IPS-NIHi7 (cell line): Measurements from ENCODE around the gene CMSS1.

Experiments used
- DNase-seq: peaks from one replicate; pipeline ENCODE4 v3.0.0; 2012; ENCODE audit warnings: mixed read lengths; ENCODE audit errors: extremely low spot score

The CMSS1 gene

DNA sequence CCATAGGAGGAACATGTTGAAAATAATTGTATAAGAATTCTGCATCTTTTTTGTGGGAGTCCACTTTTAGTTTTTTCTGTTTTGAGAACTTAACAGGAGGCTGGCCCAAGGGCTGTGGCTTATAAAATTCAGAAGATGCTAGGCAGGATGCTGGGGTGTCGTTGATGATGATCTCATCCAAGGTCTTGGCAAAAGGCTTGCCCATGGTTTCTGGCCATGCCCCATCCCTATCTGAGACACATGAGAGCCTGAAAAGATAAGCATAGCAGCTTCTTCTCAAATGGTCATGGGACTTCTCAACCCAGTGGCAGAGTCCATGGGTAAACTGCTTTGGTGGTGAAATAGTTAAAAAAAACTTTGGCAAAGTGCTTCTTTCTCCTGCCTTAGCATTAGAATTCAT, 35.2 kb downstream of the CMSS1 start:
- DNase-seq: no peak

DNA sequence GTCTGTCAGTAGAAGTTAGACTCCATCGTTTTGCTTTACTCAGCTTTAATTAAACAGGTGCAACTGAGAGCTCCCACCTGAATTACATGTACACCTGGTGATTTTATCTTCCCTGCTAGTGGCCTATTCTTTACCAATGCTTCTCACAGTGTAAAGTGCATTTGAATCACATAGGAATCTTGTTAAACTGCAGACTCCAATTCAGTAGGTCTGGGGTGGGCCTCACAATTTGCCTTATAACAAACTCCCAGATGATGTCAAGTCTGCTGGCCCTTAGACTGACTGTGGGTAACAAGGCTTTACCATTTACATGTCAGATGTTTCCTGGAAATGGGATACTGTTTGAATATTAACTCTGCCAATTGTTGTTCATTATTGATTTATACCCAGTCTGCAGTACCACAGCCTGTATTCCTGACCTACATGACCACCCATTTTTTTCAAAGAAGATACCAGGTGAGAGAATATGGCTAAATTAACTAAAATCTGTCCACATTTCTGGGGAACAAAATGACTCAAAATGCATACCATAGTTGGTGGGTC, 37.2 kb downstream of the CMSS1 start:
- DNase-seq: no peak

DNA sequence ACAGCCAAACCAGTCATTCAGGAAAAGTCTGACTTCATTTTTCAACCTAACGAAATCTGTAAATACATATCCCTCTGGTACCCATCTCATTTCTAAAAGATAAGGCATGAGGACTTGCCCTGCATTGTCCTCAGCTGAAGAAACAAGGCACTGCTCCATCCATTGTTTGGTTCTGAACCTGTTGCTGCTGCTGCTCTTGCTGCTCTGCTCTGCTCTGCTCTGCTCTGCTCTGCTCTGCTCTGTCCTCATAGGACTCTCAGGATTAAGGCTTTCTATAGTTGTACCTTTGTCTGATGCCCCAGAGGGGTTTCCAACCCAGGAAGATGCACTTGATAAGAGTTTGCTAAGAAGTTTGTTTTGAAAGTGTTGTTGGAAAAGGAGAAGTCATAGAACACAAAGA, 38.2 kb downstream of the CMSS1 start:
- no peak for DNase-seq

DNA sequence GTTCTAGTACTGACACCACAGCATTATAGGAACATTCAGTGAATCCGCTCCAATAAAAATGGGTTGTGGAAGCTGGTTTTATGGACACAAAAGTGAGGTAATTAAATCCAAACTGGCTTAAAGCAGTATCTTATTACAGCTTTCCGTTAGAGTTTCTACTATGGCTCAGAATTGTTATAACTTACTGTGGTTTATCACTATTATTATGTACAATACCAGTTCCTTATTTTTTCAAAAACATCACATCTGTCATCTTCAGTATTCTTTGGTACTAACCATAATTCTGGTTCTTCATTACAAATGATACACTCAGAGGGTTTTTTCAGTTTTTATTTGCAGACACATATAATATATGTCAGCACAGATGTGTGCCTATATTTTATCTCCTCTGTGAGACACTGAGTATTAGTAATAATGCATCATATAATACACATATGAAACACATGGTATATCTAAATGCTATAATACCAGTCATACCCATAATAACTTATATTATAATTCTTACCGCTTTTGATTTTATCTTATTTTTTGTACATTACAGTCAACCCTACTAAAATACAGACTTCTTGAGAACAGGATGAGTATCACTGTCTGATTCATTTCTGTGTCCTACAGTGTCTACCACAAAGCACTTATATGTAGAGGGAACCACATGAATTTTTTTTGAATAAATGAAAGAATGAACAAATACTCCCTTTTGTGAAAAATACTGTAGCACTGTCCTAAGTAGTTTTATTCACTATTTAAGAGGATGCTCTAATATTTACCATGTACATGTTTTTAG, 39.0 kb downstream of the CMSS1 start:
- no peak for DNase-seq

DNA sequence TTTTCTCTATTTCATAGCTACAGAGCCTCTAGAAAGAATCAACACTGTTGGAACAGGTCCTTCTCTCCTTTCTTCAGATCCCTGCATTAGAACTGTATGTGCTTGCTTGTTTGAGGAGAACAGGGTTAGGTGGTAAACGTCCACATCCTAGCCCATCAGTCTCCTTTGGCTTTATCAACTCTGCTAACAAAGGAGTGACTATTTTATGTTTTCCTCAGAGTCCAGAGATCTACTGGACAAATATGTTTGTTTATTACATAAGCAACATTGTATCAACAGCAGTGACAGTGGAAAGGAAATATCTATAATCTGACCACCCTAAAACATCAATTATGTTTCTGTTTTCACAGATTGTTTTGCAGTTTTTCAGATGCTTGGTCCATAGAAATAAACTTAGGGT, 39.6 kb downstream of the CMSS1 start:
- DNase-seq: no peak

DNA sequence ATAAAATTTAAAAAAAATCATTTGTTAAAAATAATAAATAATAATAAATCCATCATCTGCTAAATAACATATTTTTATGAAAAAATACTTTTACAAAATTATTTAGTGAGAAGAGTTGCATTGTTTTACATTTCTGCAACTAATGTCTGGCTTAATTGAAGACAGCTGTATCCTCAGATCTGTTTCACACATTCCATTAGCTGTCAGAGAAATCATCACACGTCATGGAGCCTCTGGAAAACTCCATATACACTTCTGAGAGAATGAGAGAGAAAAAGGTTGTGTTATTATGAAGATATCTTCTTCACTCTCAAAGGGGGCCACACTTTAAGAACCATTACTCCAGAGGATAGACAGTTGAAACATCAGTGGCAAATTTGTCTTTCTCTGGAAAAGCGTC, 40.8 kb downstream of the CMSS1 start:
- no peak for DNase-seq

GRCh38 chr3:99859825-99860224, 42.2 kb downstream of the CMSS1 start:
- no peak for DNase-seq

DNA sequence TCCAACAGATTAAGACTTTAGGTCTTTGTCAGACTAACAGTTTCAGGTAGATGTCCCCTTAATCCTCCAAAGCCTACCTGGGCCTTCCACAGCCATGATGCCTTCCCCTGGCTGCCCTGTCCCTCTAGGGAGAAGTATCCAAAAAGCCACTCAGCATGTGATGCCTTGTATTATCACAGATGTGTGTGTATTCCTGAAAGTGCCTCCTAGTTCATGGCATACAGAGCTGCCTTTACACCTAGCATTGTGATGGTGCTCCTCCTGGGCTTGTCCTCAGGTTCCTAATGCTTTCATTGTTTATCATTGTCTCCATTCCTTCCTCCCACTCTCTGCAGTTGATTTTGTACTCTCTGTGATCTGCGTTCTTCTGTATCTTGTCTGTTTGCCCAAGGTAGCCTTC, 43.6 kb downstream of the CMSS1 start:
- DNase-seq: no peak

DNA sequence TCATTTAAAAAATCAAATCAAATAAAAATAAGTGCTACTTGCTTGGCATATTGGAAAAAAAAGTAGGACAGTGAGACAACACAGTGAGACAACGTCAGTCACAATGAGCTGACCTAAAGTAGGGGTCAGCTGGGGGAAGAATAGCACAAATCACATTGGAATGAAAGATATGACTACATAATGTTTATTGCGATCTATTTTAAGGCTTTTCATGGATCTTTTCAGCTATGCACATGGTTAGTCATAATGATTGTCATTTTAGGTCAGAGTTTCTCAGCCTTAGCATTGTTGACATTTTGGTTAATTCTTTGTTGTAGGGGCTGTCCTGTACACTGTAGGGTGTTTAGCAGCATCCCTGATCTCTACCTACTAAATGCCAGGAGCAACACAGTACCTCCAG, 44.5 kb downstream of the CMSS1 start:
- no peak for DNase-seq

- DNase-seq: no peak
Observed at GRCh38 chr3:99863002-99863401, 45.3 kb downstream of the CMSS1 start.

DNA sequence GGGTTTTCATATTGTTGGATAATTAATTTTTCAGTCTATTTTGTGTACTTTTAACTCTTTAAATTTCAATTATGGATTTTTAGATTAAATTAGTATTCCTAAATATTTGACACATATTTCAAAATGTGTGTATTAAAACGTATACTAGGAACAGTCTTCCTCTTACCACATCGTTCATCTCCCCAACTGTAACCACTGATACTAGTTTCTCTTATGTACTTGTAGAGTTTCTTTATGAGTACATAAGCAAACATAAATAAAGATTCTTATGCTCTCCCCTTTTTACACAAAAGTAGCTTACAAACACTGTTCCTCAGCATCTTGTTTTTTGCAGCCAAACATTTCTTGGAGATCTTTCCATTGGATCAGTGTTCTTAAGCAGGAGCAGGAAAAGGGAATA, 45.9 kb downstream of the CMSS1 start:
- DNase-seq: no peak

GRCh38 chr3:99864289-99864688, 46.6 kb downstream of the CMSS1 start:
- DNase-seq: no peak

DNA sequence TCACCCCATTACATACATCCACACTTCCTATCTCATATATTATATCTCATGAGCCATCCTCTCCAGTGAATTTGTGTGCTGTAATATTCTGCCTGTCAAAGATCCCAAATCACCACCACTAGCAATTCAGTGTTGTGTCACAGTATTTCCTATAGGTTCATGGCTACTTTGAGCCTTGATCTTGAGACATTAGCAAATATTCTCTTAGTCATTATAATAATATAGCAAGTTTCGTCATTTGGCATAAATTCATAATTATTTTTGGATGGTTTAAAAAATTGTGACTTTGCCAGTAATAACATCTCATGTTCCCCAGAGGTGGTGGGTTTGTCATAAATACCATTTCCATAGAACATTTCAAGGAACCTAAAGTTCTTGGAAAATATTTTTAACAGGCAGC, 47.7 kb downstream of the CMSS1 start:
- no peak for DNase-seq

GRCh38 chr3:99866261-99866761, 48.6 kb downstream of the CMSS1 start:
- DNase-seq: no peak

- no peak for DNase-seq
Observed at GRCh38 chr3:99867594-99868310, 50.1 kb downstream of the CMSS1 start.

GRCh38 chr3:99868311-99868646, 50.6 kb downstream of the CMSS1 start:
- DNase-seq: no peak

DNA sequence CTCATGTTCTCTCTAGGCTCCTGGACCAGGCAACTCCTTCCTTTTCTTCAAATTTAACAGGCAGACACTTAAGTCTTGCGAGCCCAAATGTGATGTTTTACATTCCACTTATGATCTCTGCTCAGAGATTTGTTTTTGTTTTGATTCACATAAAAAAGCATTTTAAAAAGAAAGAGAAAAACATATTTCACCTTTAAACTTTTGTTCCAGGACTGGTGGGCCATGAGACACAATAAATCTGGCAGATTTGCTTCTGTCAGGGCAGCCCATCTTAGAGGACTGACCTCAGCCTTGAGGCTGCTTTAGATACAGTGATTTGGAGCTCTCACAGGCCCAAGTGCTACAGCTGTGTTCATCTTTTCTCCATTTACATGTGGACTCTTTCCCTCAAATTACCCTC, 52.0 kb downstream of the CMSS1 start:
- DNase-seq: no peak

- no peak for DNase-seq
Observed at GRCh38 chr3:99870712-99871111, 53.0 kb downstream of the CMSS1 start.

DNA sequence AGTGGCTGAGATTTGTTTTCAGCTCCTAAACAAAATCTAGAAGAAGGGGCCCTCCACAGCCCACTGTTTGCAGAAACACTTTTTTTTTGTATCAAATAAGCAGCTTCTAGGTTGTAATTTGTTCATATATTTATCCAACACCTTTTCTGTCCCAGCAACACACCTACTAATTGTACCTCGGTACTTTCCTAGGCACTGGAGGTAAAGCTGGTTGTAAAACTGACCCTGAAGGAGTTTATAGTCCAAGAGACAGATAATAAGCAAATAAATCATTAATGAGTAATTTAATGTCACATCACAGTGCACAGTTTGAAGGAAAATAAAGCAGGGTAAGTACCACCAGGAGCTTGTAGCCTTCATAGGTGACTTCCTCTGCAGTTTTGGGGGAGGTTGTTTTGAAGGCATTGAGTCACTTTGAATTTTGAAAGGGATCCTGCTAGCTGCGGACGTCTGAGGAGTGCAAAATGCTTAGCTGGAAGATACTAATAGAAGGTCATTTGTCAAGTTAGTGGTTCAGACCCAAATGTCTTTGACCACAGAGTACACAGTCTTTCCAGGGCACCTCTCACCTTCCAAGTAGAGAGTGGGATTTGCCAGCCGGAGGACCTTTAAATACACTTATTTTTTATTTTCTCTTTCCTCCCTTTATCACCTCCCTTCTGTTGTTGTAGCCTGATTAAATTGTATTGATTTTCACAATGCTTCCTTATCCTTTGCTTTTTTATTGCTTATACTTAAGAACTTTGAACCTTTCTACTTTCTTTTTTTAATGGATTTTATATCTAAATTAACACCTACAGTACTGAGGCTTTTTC, 53.8 kb downstream of the CMSS1 start:
- DNase-seq: no peak

DNA sequence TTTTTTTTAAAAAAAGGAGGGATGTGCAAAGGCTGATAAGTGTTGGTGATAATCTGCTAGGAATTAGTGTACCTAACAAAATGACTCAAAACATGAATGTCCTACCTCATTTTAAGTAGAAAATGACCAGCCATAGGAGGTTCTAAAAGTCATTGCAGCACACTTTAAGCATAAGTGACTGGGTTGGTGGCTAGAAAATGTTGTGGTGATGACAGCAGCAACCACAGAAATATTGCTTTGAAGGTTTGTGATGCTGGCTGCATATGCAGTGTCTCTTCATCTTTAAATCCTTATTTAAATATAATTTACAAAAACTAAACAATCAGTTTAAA, 55.2 kb downstream of the CMSS1 start:
- no peak for DNase-seq

- no peak for DNase-seq
Observed at GRCh38 chr3:99873269-99874102, 55.8 kb downstream of the CMSS1 start.
